Loucy (cell line): Measurements from ENCODE around the gene NPC1.

Source experiments
- CTCF ChIP-seq: fragments of 200-600 bp; sonication (generic); conservative IDR thresholded peaks from 2 replicates; pipeline ENCODE4 v1.5.1; 2014; ENCODE audit warnings: mild to moderate bottlenecking, antibody characterized with exemption, low read length
- EZH2phosphoT487 ChIP-seq: fragments of 200-600 bp; IDR thresholded peaks from 2 replicates; pipeline ENCODE4 v1.6.1; 2018; ENCODE audit warnings: antibody characterized with exemption, mild to moderate bottlenecking, moderate library complexity, borderline replicate concordance

GRCh38 chr18:23547846-23548245, 38.5 kb downstream of the NPC1 start:
- TF ChIP-seq CTCF (no peak), EZH2phosphoT487 (no peak)
